Activated naive CD4-positive, alpha-beta T cell treated with anti-CD3 and anti-CD28 coated beads, Interleukin-2, amount 50 U/mL, for 16 hours (primary cell): ENCODE measurements around the gene CLK1.
"Not testable (repeated sequence)": the region's sequence is repeated elsewhere in the genome, so short reads cannot be mapped to it uniquely, and the experiment has no call there.

Experiments used
- DNase-seq: peaks from one replicate; pipeline ENCODE4 v3.0.0-alpha.2; 2020

The CLK1 gene

GRCh38 chr2:200864176-200865034 is at the start of gene CLK1:
CLK1 (minus strand) TSS chr2:200864658; CDS start chr2:200861862, 2,796 bp downstream.
- peak; percentile 98 for DNase-seq

DNA sequence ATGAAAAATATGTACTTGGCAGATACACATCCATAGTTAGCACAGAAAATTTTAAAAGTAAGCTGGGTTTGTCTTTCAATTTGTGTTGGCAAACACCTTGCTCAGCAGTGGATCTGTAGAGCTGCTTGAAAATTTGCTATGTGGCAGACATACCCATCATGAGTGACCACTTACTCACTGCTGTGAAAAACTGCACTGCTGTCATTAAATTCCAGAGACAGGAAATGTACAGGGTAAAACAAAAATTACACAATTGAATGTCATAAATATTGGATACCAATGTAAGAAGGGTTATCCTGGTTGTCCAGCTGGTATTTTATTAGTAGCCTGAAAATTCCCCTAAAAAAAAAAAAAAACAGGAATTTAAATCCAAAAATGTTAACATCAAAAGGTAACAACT is 49.2 kb upstream of the CLK1 start:
- no peak for DNase-seq

GRCh38 chr2:200909958-200910357 is 45.5 kb upstream of the CLK1 start:
- no peak for DNase-seq

- peak; percentile 51 for DNase-seq
These were observed 41.3 kb upstream of the CLK1 start for GRCh38 chr2:200905618-200906296.

DNA sequence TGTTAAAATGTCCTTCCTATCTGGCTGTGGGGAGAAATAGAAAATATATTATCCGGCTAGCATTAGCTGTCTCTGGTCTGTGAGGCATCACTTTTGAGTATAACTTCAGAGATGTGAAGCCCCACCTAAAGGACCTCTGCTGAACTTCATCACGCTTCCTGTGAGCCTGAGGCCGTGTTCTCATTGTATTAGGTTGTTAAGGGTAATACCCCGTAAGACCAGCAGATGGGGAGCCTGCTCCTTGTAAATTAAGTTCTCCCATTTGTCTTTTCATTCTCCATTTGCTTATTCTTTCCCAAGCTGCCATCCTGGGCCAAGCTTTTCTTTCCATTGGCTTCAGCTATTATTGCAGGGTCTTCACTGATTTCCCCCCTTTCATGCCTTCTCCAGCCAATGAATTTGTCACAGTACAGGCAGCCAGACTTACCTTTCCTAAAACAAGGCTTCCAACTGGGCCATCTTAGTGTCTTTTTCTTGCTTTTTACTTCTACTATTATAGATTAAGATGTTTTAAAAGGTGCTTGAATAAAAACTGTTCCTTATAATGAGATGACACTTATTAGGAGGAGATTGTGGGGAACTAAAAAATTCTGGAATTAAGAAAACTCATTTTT is 37.1 kb upstream of the CLK1 start:
- DNase-seq = peak; percentile 60

DNA sequence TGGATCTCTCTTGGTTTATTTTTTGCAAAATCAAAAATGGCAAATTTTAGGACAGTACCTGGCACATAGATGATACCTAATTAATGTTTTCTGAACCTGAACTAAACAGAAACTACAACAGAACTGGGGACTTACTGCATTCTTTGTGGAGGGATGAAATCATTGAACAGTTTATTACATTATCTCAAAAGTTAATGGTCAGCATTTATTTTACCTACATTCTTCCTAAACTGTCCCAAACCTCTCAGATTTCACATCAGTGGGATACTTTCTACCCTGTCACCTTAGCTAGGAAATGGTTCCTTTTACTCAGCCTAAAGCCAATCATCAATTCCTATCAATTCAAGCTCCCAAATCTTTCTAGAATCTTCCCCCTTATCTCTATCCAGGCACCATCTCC is 35.0 kb upstream of the CLK1 start:
- DNase-seq = no peak

- peak; percentile 97 for DNase-seq
These were observed 24.5 kb upstream of the CLK1 start, which contains the start of the genes NIF3L1 and PPIL3 for GRCh38 chr2:200888704-200889625. NIF3L1 (plus strand) TSS chr2:200889371; CDS start chr2:200891944, 2,573 bp downstream. PPIL3 (minus strand) TSS chr2:200889077; CDS start chr2:200887615, 1,462 bp downstream.

- not testable (repeated sequence) for DNase-seq
These were observed 17.3 kb upstream of the CLK1 start for GRCh38 chr2:200881715-200882249.

DNA sequence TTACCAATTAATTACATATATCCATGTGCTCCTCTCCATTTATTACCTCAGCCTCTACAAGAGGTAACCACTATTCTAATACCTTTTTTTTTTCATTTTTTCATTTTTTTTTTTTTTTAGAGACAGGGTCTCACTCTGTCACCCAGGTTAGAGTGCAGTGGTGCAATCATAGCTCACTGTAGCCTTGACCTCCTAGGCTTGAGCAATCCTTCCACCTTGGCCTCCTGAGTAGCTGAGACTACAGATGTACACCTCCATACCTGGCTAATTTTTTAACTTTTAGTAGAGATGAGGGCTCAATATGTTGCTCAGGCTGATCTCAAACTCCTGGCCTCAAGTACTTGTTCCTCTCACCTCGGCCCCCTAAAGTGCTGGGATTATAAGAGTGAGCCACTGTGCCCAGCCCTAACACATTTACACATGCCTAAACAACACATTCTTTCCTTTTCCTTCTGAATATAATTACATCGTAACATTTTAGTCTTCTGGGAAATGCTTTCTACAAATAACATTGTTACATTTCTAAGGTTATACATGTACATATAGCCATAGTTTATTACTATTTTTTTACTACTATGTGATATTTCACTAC is 13.9 kb upstream of the CLK1 start:
- no peak for DNase-seq

DNA sequence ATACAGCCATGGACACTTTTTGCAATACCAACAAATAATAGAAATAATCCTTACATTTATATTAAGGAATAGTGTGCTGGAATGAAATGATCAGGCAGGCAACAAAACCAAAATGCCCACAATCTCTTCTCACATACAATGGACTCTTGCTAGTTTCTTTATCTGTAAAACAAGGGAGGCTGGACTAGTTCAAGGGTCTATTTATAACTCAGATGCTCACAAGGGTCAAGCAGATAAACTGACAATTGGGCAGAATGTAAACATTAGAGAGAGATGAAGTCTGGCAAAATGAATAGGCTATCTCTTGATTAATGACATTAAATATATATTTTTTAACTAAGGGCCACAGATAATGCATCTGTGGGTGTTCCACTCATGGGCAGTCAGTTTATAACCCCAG is 13.0 kb upstream of the CLK1 start:
- DNase-seq = no peak

DNA sequence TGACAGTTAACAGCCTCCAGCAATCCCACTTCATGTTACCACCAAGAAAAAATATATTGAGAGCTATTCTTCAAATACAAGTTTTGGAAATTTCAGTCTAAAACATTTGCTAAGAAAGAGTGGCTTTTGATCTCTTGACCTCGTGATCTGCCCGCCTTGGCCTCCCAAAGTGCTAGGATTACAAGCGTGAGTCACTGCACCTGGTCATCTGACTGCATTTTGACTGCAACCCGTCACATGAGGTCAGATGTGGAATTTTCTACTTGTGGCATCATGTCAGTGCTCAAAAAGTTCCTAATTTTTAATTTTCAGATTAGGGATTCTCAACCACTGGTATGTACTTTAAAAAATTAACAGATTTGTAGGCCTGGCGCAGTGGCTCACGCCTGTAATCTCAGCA is 9.1 kb upstream of the CLK1 start:
- no peak for DNase-seq

- no peak for DNase-seq
These were observed 6.7 kb upstream of the CLK1 start for GRCh38 chr2:200871151-200871550.

GRCh38 chr2:200869014-200869413 is 4.6 kb upstream of the CLK1 start:
- no peak for DNase-seq

DNA sequence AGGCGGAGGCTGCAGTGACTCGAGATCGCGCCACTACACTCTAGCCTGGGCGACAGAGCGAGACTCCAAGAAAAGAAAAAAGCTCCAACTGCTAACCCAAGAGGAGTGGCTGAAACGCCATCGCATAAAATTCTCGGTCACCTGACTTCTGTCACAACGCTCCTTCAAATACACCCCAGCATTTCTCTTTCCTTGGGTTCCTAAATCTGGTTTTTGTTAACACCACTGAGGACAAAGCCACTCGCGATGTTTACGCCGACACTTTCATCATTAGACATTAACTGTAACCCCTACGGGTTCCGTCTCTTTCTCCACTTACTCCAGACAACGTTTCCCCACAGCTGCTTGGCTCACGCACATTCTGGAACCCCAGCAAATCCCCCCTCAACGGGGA is 679 bp downstream of the CLK1 start:
- peak; percentile 22 for DNase-seq

GRCh38 chr2:200862532-200863000 is 1.9 kb downstream of the CLK1 start:
- peak; percentile 64 for DNase-seq

- DNase-seq = no peak
These were observed 2.8 kb downstream of the CLK1 start for GRCh38 chr2:200861617-200862155.

DNA sequence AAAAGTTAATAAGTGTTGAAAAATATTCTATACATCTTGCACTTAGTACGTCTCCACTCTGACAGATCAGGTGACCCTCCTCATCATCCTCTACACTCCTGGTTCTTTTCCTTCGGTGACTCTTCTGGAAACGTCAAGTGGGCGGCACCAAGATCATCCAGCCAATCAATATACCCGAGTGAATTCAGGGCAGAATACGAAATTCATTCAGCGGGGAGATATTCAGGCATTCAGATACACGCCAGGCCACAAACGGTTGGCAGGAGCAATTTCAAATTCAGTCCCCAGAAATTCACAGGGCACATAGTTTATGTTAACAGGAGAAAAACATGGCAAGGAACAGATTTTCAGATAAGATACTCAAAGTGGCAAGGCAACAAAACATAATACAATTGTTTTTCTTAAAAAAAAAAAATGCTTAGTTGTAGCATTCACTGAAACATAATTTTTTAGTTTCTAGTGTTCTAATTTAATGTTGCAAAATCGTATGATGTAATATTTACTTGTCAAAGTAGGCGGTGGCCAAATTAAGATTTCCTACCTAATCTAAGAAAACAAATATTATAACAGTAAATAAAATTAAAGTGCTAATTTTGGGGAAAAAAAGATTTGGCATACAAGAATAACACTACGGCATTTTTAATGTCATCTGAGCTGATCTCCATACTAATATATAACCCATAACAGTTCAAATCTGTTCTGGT is 4.2 kb downstream of the CLK1 start:
- DNase-seq = no peak

DNA sequence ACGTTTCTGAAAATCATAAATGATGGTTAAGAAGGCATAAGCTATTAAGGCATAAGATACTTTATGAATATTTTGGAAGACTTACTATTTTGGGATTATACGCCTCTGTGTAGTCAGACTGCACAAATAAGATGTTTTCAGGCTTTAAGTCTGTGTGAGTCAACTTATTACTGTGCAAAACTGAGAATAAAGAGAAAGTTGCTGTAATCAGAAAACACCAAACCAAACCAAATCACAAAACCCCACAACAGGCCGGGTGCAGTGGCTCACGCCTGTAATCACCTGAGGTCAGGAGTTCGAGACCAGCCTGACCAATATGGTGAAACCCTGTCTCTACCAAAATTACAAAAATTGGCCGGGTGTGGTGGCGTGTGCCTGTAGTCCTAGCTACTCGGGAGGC is 7.7 kb downstream of the CLK1 start:
- DNase-seq = no peak

GRCh38 chr2:200852605-200853004 is 11.9 kb downstream of the CLK1 start:
- no peak for DNase-seq

- DNase-seq = no peak
These were observed 12.8 kb downstream of the CLK1 start for GRCh38 chr2:200851398-200852248.
